ENCODE measurements around the gene LHX4. TPM values are rescaled to one million over a fixed set of nuclear protein-coding genes. Genes with fewer than 3 reads are reported as not detected.

Gene LHX4
- total and polyA plus RNA-seq, 2 of the 4 experiments (the other 2 are of a cell fraction), result 0.05 to 0.18 TPM

GRCh38 chr1:180199018-180199417 lies 31.0 kb upstream of the LHX4 start:
- Histone ChIP-seq H3K9me1 (ENCODE audit: insufficient read depth, low read length) (peaks cover 13% of the 10 kb centered on the region), H3K4me1 (ENCODE audit: control insufficient read depth, insufficient read depth, low read length) (no peaks in the 10 kb centered on the region; the same call in 1 of the 2 replicates), H3K4ac (ENCODE audit: low read depth, low read length) (no peak overlapping the region), H4K91ac (ENCODE audit: insufficient read depth, low read depth, low read length) (no peak overlapping the region), H3K36me3 (ENCODE audit: control insufficient read depth, insufficient read depth, low read length) (peaks cover 80% of the 10 kb centered on the region), H2BK120ac (ENCODE audit: low read depth, low read length) (no peak overlapping the region), H4K5ac (ENCODE audit: low read depth, low read length) (no peak overlapping the region), H3K56ac (ENCODE audit: extremely low read depth, insufficient read depth, low read length) (no peak overlapping the region), H3K4me3 (ENCODE audit: insufficient read depth, low read depth, low read length) (no peak overlapping the region), H3K9me3 (ENCODE audit: control insufficient read depth, insufficient read depth, low read length) (no peaks in the 10 kb centered on the region), H3K79me1 (ENCODE audit: low read depth in 1 of 2, low read length in 2 of 2) (peaks cover 0 to 11% of the 10 kb centered on the region in 2 experiments; a peak in 1 of 4 replicates), H3K4me2 (ENCODE audit: low read depth, low read length) (no peak overlapping the region), H3K9ac (ENCODE audit: low read depth, low read length) (no peak overlapping the region), H3K23ac (ENCODE audit: low read depth, low read length) (no peak overlapping the region), H2AK9ac (replicated peaks; ENCODE audit: low read depth, low read length, poor library complexity) (no peak overlapping the region), H4K8ac (ENCODE audit: low read depth in 2 of 2, low read length in 2 of 2) (no peak overlapping the region), H4K20me1 (ENCODE audit: insufficient read depth, low read length) (peaks cover 73% of the 10 kb centered on the region), H3K27ac (ENCODE audit: insufficient read depth, low read length) (no peak overlapping the region), H3K27me3 (ENCODE audit: control insufficient read depth, insufficient read depth, low read length) (no peaks in the 10 kb centered on the region), H3K14ac (replicated peaks; ENCODE audit: low read depth, low read length) (no peak overlapping the region), H2AFZ (replicated peaks; ENCODE audit: low read length, poor library complexity) (no peak overlapping the region), H3K18ac (ENCODE audit: low read depth, low read length) (no peak overlapping the region), H2BK20ac (ENCODE audit: low read depth, low read length) (no peak overlapping the region), H2BK5ac (ENCODE audit: low read depth, low read length, poor library complexity, severe bottlenecking) (no peak overlapping the region), H2BK15ac (ENCODE audit: low read depth, low read length) (no peak overlapping the region), H2AK5ac (ENCODE audit: low read depth, low read length) (no peak overlapping the region)
- ChIA-PET POLR2A (ENCODE audit: unreplicated experiment) (no interaction called here), CTCF (no interaction called here)
- DNase-seq, result no peak
- 98% methylated on average over 6 of the region's 12 CpGs; no CpG with 5 or more reads in 1 of the 2 experiments for whole genome bisulfite sequencing, 2 experiments (ENCODE audit: extremely low coverage in 2 of 2, insufficient read length in 1 of 2)
- dilution Hi-C loops (cut with HindIII; ENCODE audit: low sequenced_read_pairs, unreplicated experiment) (no loop called here), intact Hi-C loops (cut with micrococcal nuclease) (no loop called here), in situ Hi-C loops (cut with MboI; ENCODE audit: low sequenced_read_pairs) (no loop called here)
- BruUV-seq (replicated peaks), result no TSS peak
- TF ChIP-seq POLR2A (IDR thresholded peaks at IDR 0.05; ENCODE audit: low read depth, low read length) (no peak), CTCF (conservative IDR thresholded peaks at IDR 0.05; ENCODE audit: low read depth, low read length) (no peak), USF2 (IDR thresholded peaks at IDR 0.05; ENCODE audit: low read depth, low read length) (no peak), FOS (IDR thresholded peaks at IDR 0.05; ENCODE audit: low read depth, low read length) (no peak), MXI1 (IDR thresholded peaks at IDR 0.05; ENCODE audit: borderline replicate concordance, low read depth, low read length) (no peak), NFE2L2 (IDR thresholded peaks at IDR 0.05; ENCODE audit: low read depth, low read length) (no peak), MAFK (IDR thresholded peaks at IDR 0.05; ENCODE audit: low read depth, low read length) (no peak), CHD1 (IDR thresholded peaks at IDR 0.05; ENCODE audit: low read depth, low read length) (no peak), RFX5 (IDR thresholded peaks at IDR 0.05; ENCODE audit: low read depth, low read length) (no peak), RCOR1 (IDR thresholded peaks at IDR 0.05; ENCODE audit: insufficient replicate concordance, low read length) (no peak), CEBPB (IDR thresholded peaks at IDR 0.05; ENCODE audit: low read depth, low read length) (no peak), ELK1 (IDR thresholded peaks at IDR 0.05; ENCODE audit: borderline replicate concordance, low read depth, low read length) (no peak), RAD21 (IDR thresholded peaks at IDR 0.05; ENCODE audit: low read length) (no peak), SMC3 (IDR thresholded peaks at IDR 0.05; ENCODE audit: low read depth, low read length) (no peak), MAZ (IDR thresholded peaks at IDR 0.05; ENCODE audit: borderline replicate concordance, low read depth, low read length) (no peak), BHLHE40 (IDR thresholded peaks at IDR 0.05; ENCODE audit: low read depth, low read length) (no peak)
- no peak for ATAC-seq (ENCODE audit: low read depth)

Measured in IMR-90 (cell line).